H1 (cell line): ENCODE results near the gene FAM149B1. TPM values are rescaled to one million over a fixed set of nuclear protein-coding genes. Genes with fewer than 3 reads are reported as not detected.

Source experiments
- CTCF ChIP-seq, 3 experiments: IDR thresholded peaks; 1 replicate in 2 of 3; 2 replicates in 1 of 3; pipeline versions ENCODE4 v1.5.1 to v1.6.1; 2011; ENCODE audit warnings: low read length in 3 of 3, mild to moderate bottlenecking in 3 of 3, inconsistent platforms in 2 of 3, low read depth in 1 of 3, moderate library complexity in 1 of 3; ENCODE audit not compliant: insufficient read depth in 1 of 3; ENCODE audit errors: control extremely low read depth in 1 of 3
- polyA plus RNA-seq, 7 experiments: library from polyadenylated mRNA; depleted of rRNA in 3 of 7; stranded (reverse) in 5 of 7; unstranded in 2 of 7; fragments of >200 nt in 5 of 7; fragments of 200-250 nt in 2 of 7; gene quantifications; 1 replicate in 5 of 7; 2 replicates in 1 of 7; 4 replicates in 1 of 7; pipeline versions ENCODE4 v1.2.1 to v1.2.3, GENCODE V29; 2011 to 2013; ENCODE audit warnings: missing spikeins in 2 of 7, mixed read lengths in 2 of 7
- total RNA-seq: library from RNA; stranded (reverse); fragmentation: NEBNext Ultra II Directional; extraction: Animal tissue kit (Norgen Biotek cat#: 25700); gene quantifications from 2 replicates; pipeline ENCODE4 v1.2.1, GENCODE V29; 2021

The FAM149B1 gene
- total and polyA plus RNA-seq, 2 of the 8 experiments (the other 6 are each of a cell fraction or from before 2014, with no cell fraction given): 16.8 to 21.9 TPM

- TF ChIP-seq CTCF (IDR thresholded peaks at IDR 0.05; ENCODE audit: control extremely low read depth in 1 of 3, insufficient read depth in 1 of 3, low read depth in 1 of 3, low read length in 3 of 3): no peak
These were observed 51.5 kb downstream of the FAM149B1 start (continued) for GRCh38 chr10:73219384-73219783.
